ENCODE data around the gene JMJD4. TPM values are rescaled to one million over a fixed set of nuclear protein-coding genes. Genes with fewer than 3 reads are reported as not detected.

JMJD4 gene
- total and polyA plus RNA-seq, 2 of the 4 experiments (the other 2 are of a cell fraction) = 24.6 to 28.5 TPM

- H2BK15ac ChIP-seq (ENCODE audit: low read depth, low read length) = no peak overlapping the region
- H3K36me3 ChIP-seq (ENCODE audit: control insufficient read depth, insufficient read depth, low read length) = peaks cover 11% of the 10 kb centered on the region; the same call in 1 of the 2 replicates
- ChIA-PET POLR2A (ENCODE audit: unreplicated experiment) (no interaction called here), CTCF (no interaction called here)
- intact Hi-C loops (cut with micrococcal nuclease) (no loop called here), dilution Hi-C loops (cut with HindIII; ENCODE audit: low sequenced_read_pairs, unreplicated experiment) (no loop called here), in situ Hi-C loops (cut with MboI; ENCODE audit: low sequenced_read_pairs) (no loop called here)
- no TSS peak for BruUV-seq (replicated peaks)
- H3K4me3 ChIP-seq (ENCODE audit: insufficient read depth, low read depth, low read length) = no peak overlapping the region
- no peak overlapping the region for H4K8ac ChIP-seq (ENCODE audit: low read depth in 2 of 2, low read length in 2 of 2)
- no peak overlapping the region for H3K27ac ChIP-seq (ENCODE audit: insufficient read depth, low read length)
- H3K4me2 ChIP-seq (ENCODE audit: low read depth, low read length) = no peak overlapping the region
- H3K9me1 ChIP-seq (ENCODE audit: insufficient read depth, low read length) = peaks cover 17% of the 10 kb centered on the region
- H2AK5ac ChIP-seq (ENCODE audit: low read depth, low read length) = no peak overlapping the region
- no peak for ATAC-seq (ENCODE audit: low read depth)
- WGBS, 2 experiments (ENCODE audit: extremely low coverage in 2 of 2, insufficient read length in 1 of 2) = no CpG with 5 or more reads among the region's 13 CpGs
- no peaks in the 10 kb centered on the region for H3K9me3 ChIP-seq (ENCODE audit: control insufficient read depth, insufficient read depth, low read length)
- no peak overlapping the region for H2BK20ac ChIP-seq (ENCODE audit: low read depth, low read length)
- H3K4ac ChIP-seq (ENCODE audit: low read depth, low read length) = no peak overlapping the region
- no peak overlapping the region for H2BK5ac ChIP-seq (ENCODE audit: low read depth, low read length, poor library complexity, severe bottlenecking)
- no peak overlapping the region for H3K14ac ChIP-seq (replicated peaks; ENCODE audit: low read depth, low read length)
- H4K91ac ChIP-seq (ENCODE audit: insufficient read depth, low read depth, low read length) = no peak overlapping the region
- no peak for DNase-seq
- H2BK120ac ChIP-seq (ENCODE audit: low read depth, low read length) = no peak overlapping the region
- no peaks in the 10 kb centered on the region for H3K27me3 ChIP-seq (ENCODE audit: control insufficient read depth, insufficient read depth, low read length)
- no peak overlapping the region for H2AK9ac ChIP-seq (replicated peaks; ENCODE audit: low read depth, low read length, poor library complexity)
- peaks cover 9% of the 10 kb centered on the region; the same call in 1 of the 2 replicates for H4K20me1 ChIP-seq (ENCODE audit: insufficient read depth, low read length)
- TF ChIP-seq BHLHE40 (IDR thresholded peaks at IDR 0.05; ENCODE audit: low read depth, low read length) (no peak), POLR2A (IDR thresholded peaks at IDR 0.05; ENCODE audit: low read depth, low read length) (no peak), FOS (IDR thresholded peaks at IDR 0.05; ENCODE audit: low read depth, low read length) (no peak), CHD1 (IDR thresholded peaks at IDR 0.05; ENCODE audit: low read depth, low read length) (no peak), USF2 (IDR thresholded peaks at IDR 0.05; ENCODE audit: low read depth, low read length) (no peak), NFE2L2 (IDR thresholded peaks at IDR 0.05; ENCODE audit: low read depth, low read length) (no peak), MAZ (IDR thresholded peaks at IDR 0.05; ENCODE audit: borderline replicate concordance, low read depth, low read length) (no peak), ELK1 (IDR thresholded peaks at IDR 0.05; ENCODE audit: borderline replicate concordance, low read depth, low read length) (no peak), SMC3 (IDR thresholded peaks at IDR 0.05; ENCODE audit: low read depth, low read length) (no peak), CTCF (conservative IDR thresholded peaks at IDR 0.05; ENCODE audit: low read depth, low read length) (no peak), MAFK (IDR thresholded peaks at IDR 0.05; ENCODE audit: low read depth, low read length) (no peak), RAD21 (IDR thresholded peaks at IDR 0.05; ENCODE audit: low read length) (no peak), CEBPB (IDR thresholded peaks at IDR 0.05; ENCODE audit: low read depth, low read length) (no peak), MXI1 (IDR thresholded peaks at IDR 0.05; ENCODE audit: borderline replicate concordance, low read depth, low read length) (no peak), RFX5 (IDR thresholded peaks at IDR 0.05; ENCODE audit: low read depth, low read length) (no peak), RCOR1 (IDR thresholded peaks at IDR 0.05; ENCODE audit: insufficient replicate concordance, low read length) (no peak)
- no peak overlapping the region for H3K9ac ChIP-seq (ENCODE audit: low read depth, low read length)
- no peak overlapping the region for H2AFZ ChIP-seq (replicated peaks; ENCODE audit: low read length, poor library complexity)
- H3K4me1 ChIP-seq (ENCODE audit: control insufficient read depth, insufficient read depth, low read length) = peaks cover 16% of the 10 kb centered on the region
- H3K18ac ChIP-seq (ENCODE audit: low read depth, low read length) = no peak overlapping the region
- no peak overlapping the region for H3K56ac ChIP-seq (ENCODE audit: extremely low read depth, insufficient read depth, low read length)
- H3K79me1 ChIP-seq (ENCODE audit: low read depth in 1 of 2, low read length in 2 of 2) = peaks cover 0 to 10% of the 10 kb centered on the region in 2 experiments; a peak in 2 of 4 replicates
- H3K23ac ChIP-seq (ENCODE audit: low read depth, low read length) = no peak overlapping the region
- H4K5ac ChIP-seq (ENCODE audit: low read depth, low read length) = no peak overlapping the region
Observed at GRCh38 chr1:227774051-227774731, 39.1 kb upstream of the JMJD4 start.
